Measurements from ENCODE around the gene C16orf78. TPM values are rescaled to one million over a fixed set of nuclear protein-coding genes. Genes with fewer than 3 reads are reported as not detected.

Gene C16orf78
- total and polyA plus RNA-seq, 9 donors: not detected

DNA sequence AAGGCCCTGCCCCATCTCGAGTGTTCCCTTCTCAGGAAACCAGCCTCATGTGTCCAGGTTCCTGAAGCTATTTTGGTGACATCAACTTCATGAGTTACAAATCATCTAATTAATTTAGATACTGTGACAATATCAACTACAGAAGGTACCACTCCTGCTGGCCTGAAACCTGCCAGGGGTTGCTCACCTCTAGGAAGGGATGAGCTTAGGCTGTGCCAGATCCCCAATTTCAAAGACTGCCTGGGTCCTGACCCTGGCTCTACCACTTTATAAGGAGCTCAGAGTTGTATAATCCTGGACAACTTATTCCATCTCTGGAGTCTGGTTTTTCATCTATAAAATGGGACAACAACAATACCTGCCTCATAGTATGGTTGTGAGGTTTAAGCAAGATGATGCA, 5.2 kb downstream of the C16orf78 start:
- no peak overlapping the region for H3K4me3 ChIP-seq
- H3K27me3 ChIP-seq: no peaks in the 10 kb centered on the region
- no peaks in the 10 kb centered on the region for H3K4me1 ChIP-seq (ENCODE audit: insufficient read depth)
- no peak overlapping the region for H3K27ac ChIP-seq
- no peaks in the 10 kb centered on the region for H3K9me3 ChIP-seq
- TF ChIP-seq EP300 (IDR thresholded peaks at IDR 0.05): no peak
- no peak for TF ChIP-seq POLR2A (IDR thresholded peaks at IDR 0.05)
- TF ChIP-seq, protein P1, sequence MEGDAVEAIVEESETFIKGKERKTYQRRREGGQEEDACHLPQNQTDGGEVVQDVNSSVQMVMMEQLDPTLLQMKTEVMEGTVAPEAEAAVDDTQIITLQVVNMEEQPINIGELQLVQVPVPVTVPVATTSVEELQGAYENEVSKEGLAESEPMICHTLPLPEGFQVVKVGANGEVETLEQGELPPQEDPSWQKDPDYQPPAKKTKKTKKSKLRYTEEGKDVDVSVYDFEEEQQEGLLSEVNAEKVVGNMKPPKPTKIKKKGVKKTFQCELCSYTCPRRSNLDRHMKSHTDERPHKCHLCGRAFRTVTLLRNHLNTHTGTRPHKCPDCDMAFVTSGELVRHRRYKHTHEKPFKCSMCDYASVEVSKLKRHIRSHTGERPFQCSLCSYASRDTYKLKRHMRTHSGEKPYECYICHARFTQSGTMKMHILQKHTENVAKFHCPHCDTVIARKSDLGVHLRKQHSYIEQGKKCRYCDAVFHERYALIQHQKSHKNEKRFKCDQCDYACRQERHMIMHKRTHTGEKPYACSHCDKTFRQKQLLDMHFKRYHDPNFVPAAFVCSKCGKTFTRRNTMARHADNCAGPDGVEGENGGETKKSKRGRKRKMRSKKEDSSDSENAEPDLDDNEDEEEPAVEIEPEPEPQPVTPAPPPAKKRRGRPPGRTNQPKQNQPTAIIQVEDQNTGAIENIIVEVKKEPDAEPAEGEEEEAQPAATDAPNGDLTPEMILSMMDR (IDR thresholded peaks at IDR 0.05): no peak
- intact Hi-C loops (cut with DNase I): no loop called here
- DNase-seq: no peak
- H3K36me3 ChIP-seq: no peaks in the 10 kb centered on the region
- 53 to 64% (median 60%) methylated on average over 1 of the region's 1 CpG for WGBS, 3 donors

DNA sequence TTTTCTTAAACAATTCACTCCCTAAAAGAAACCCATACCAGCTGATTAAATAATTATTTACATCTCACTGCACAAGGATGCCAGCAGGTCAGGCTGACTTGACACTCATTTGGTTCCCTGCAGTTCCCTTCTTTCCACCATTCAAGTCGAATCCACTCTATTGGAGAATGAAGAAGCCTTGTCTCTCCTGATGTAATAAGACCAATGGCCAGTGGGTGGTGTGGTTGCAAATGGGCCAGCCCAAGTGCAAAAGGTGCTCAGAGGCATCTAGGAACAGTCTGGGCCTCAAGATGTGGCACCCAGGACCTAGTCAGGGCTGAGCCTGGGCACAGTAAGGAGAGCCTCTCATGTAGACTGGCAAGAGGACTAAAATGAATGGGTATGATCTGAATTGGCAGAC, 9.3 kb downstream of the C16orf78 start:
- H3K9me3 ChIP-seq: no peaks in the 10 kb centered on the region
- H3K4me3 ChIP-seq: no peak overlapping the region
- DNase-seq: no peak
- H3K36me3 ChIP-seq: no peaks in the 10 kb centered on the region
- no peaks in the 10 kb centered on the region for H3K4me1 ChIP-seq (ENCODE audit: insufficient read depth)
- no peak overlapping the region for H3K27ac ChIP-seq
- intact Hi-C loops (cut with DNase I): no loop called here
- H3K27me3 ChIP-seq: no peaks in the 10 kb centered on the region
- TF ChIP-seq, protein P1 (IDR thresholded peaks at IDR 0.05): no peak
- 41 to 54% (median 45%) methylated on average over 1 of the region's 1 CpG for WGBS, 3 donors

DNA sequence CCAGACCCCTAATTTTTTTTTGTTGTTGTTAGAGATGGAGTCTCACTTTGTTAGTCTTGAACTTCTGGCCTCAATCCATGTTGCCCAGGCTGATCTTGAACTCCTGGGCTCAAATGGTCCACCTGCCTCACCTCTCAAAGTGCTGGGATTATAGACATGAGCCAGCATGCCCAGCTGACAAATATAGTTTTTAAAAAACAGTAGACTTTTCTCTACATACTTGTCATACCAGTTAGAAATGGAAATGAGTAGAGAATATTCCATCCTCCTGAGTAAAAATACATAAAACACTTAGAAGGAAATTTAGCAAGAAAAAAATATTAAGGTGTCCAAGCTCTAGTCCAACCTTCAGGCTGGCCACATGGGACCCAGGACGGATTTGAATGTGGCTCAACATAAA, 21.4 kb downstream of the C16orf78 start:
- no peak for DNase-seq

DNA sequence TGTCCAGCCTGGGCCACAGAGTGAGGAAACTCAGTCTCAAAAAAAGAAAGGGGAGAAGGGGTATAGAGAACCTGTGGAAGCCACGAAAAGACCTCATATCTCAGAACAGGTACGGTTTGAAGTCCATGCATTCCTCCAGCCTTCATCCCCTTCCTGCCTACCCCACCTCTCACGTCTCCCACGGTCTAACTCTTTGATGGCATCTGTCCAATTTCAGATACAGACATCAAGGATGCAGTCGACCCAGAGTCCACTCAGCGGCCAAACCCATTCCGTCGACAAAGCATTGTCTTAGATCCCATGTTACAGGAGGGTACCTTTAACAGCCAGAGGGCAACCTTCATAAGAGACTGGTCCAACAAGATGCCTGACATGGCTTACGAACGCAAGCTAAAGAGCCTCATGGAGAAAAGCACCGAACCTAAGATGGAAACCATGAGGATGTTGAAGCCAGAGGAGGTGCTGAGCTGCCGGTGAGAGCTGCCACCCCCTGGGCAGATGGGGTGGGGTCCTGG, 22.7 kb downstream of the C16orf78 start:
- Histone ChIP-seq H3K4me3 (no peak overlapping the region), H3K9me3 (no peaks in the 10 kb centered on the region), H3K36me3 (no peaks in the 10 kb centered on the region), H3K27ac (no peak overlapping the region), H3K4me1 (ENCODE audit: insufficient read depth) (no peaks in the 10 kb centered on the region), H3K27me3 (no peaks in the 10 kb centered on the region)
- no peak for DNase-seq
- intact Hi-C loops (cut with DNase I): no loop called here
- 72 to 80% (median 73%) methylated on average over 12 of the region's 12 CpGs for WGBS, 3 donors
- TF ChIP-seq, protein P1 (IDR thresholded peaks at IDR 0.05): no peak
- TF ChIP-seq POLR2A (IDR thresholded peaks at IDR 0.05): no peak
- TF ChIP-seq EP300 (IDR thresholded peaks at IDR 0.05): no peak

More for the DNA sequence above, 21.4 kb downstream of the C16orf78 start:
- Histone ChIP-seq H3K27ac (no peak overlapping the region), H3K4me3 (no peak overlapping the region), H3K4me1 (ENCODE audit: insufficient read depth) (no peaks in the 10 kb centered on the region), H3K27me3 (no peaks in the 10 kb centered on the region), H3K36me3 (no peaks in the 10 kb centered on the region), H3K9me3 (no peaks in the 10 kb centered on the region)
- 68 to 73% (median 72%) methylated on average over 1 of the region's 1 CpG for WGBS, 3 donors
- TF ChIP-seq, protein P1 (IDR thresholded peaks at IDR 0.05): no peak
- TF ChIP-seq EP300 (IDR thresholded peaks at IDR 0.05) (no peak), POLR2A (IDR thresholded peaks at IDR 0.05) (no peak)
- intact Hi-C loops (cut with DNase I): no loop called here

All from ovary (tissue), 9 donors.